Mucosa of descending colon (tissue), 3 donors: ENCODE results near the gene COBL. TPM values are rescaled to one million over a fixed set of nuclear protein-coding genes. Genes with fewer than 3 reads are reported as not detected.

ENCODE experiments used
- ATAC-seq: fragments of 200-7000 bp; cut with Tn5 transposase; one replicate; pipeline ENCODE4 v1.9.1; 2020; ENCODE audit warnings: mild to moderate bottlenecking, moderate library complexity
- DNase-seq, 3 donors: peaks; one replicate each; pipeline ENCODE4 v3.0.0-alpha.2; 2020
- H3K36me3 ChIP-seq: fragments of 200-600 bp; one replicate; pipeline ENCODE4 v1.8.0; 2021; ENCODE audit warnings: low read depth, mild to moderate bottlenecking
- H3K4me1 ChIP-seq: fragments of 200-600 bp; one replicate; pipeline ENCODE4 v1.8.0; 2021; ENCODE audit warnings: low read depth, mild to moderate bottlenecking
- H3K4me3 ChIP-seq: fragments of 200-600 bp; one replicate; pipeline ENCODE4 v1.8.0; 2021; ENCODE audit warnings: mild to moderate bottlenecking
- H3K9me3 ChIP-seq: fragments of 200-600 bp; one replicate; pipeline ENCODE4 v1.8.0; 2021; ENCODE audit warnings: mild to moderate bottlenecking
- CTCF ChIP-seq: fragments of 200-600 bp; IDR thresholded peaks from one replicate; pipeline ENCODE4 v1.8.0; 2022; ENCODE audit warnings: antibody characterized with exemption, mild to moderate bottlenecking
- intact Hi-C, 2 donors: fragments of 100-400 bp; cut with DNase I in 1 of 2; cut with micrococcal nuclease in 1 of 2; formaldehyde crosslinking; loops; one replicate each; pipeline versions ENCODE4 v1.11.0 to v1.11.1; 2022; cut with DNase I, micrococcal nuclease
- total RNA-seq, 3 donors: library from RNA; stranded (reverse); fragmentation: NEBNext Ultra II Directional in 2 of 3; extraction: Animal tissue kit (Norgen Biotek cat#: 25700) in 2 of 3; gene quantifications; one replicate each; pipeline versions ENCODE4 v1.2.1 to v1.2.4, GENCODE V29; 2021 to 2023
- donor health status: DM: no; HTN: no; CAD: no; lungs with moderate emphysema.
- donor health status: DM: no; HTN: no; CAD: no.
- donor health status: DM: no; HTN: yes; CAD: no.

The COBL gene
- total RNA-seq, 3 donors from 2014 or later, result 48.6 to 91.8 (median 56.6) TPM

- peak; percentile 4 for ATAC-seq
- no peak for DNase-seq
Observed at GRCh38 chr7:51255536-51256208, 60.9 kb downstream of the COBL start.

GRCh38 chr7:51255036-51255435, 61.6 kb downstream of the COBL start:
- DNase-seq (no peak), ATAC-seq (no peak)
- Histone ChIP-seq H3K4me1 (peaks cover 3% of the 10 kb centered on the region), H3K9me3 (no peaks in the 10 kb centered on the region), H3K36me3 (no peaks in the 10 kb centered on the region), H3K4me3 (no peak overlapping the region)
- TF ChIP-seq CTCF, result no peak
- intact Hi-C loops, result no loop called here

More at GRCh38 chr7:51255536-51256208, 60.9 kb downstream of the COBL start:
- Histone ChIP-seq H3K9me3 (no peaks in the 10 kb centered on the region), H3K36me3 (no peaks in the 10 kb centered on the region), H3K4me3 (no peak overlapping the region), H3K4me1 (peaks cover 5% of the 10 kb centered on the region)
- no peak for TF ChIP-seq CTCF
- intact Hi-C loops, result no loop called here

GRCh38 chr7:51253157-51253556, 63.5 kb downstream of the COBL start:
- DNase-seq (no peak), ATAC-seq (no peak)
- H3K4me3 ChIP-seq, result no peak overlapping the region
- intact Hi-C loops, result no loop called here
- no peaks in the 10 kb centered on the region for H3K36me3 ChIP-seq
- no peaks in the 10 kb centered on the region for H3K9me3 ChIP-seq
- H3K4me1 ChIP-seq, result peaks cover 3% of the 10 kb centered on the region
- no peak for TF ChIP-seq CTCF

- Histone ChIP-seq H3K36me3 (no peaks in the 10 kb centered on the region), H3K4me1 (peaks cover 3% of the 10 kb centered on the region), H3K9me3 (no peaks in the 10 kb centered on the region), H3K4me3 (no peak overlapping the region)
- intact Hi-C loops, result no loop called here
- no peak for TF ChIP-seq CTCF
- DNase-seq (peak in 1 of 3 donors; percentile 45), ATAC-seq (peak; percentile 90)
Observed at GRCh38 chr7:51251290-51251689, 65.3 kb downstream of the COBL start.

- no peak for DNase-seq
- intact Hi-C loops, result no loop called here
Observed at GRCh38 chr7:51250512-51250911, 66.1 kb downstream of the COBL start.

More at GRCh38 chr7:51250512-51250911, 66.1 kb downstream of the COBL start:
- Histone ChIP-seq H3K9me3 (no peaks in the 10 kb centered on the region), H3K4me3 (no peak overlapping the region), H3K4me1 (peaks cover 3% of the 10 kb centered on the region), H3K36me3 (no peaks in the 10 kb centered on the region)
- no peak for ATAC-seq
- TF ChIP-seq CTCF, result no peak
